ENCODE results near the gene ATP8A2. TPM values are rescaled to one million over a fixed set of nuclear protein-coding genes. Genes with fewer than 3 reads are reported as not detected.

Gene ATP8A2
- total RNA-seq: under 1 TPM; 0.92 to 0.94 TPM

DNA sequence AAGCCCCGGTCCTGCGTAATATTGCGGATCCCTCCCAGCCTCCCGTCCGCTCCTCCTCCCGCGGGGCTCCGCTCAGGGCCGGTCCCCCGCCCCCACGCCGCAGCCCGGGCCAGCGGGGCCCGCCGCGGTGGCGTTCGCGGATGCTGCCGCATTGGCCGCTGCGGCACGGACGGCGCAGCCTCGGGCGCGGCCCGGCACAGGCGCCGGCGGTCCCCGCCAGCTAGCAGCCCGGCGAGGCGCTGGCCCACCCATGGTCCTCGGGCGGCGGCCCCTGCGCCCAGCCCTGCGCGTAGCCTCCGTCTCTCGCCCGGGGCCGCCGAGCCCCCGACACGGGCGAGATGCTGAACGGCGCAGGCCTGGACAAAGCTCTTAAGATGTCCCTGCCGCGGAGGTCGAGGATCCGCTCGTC is at the start of gene ATP8A2:
Gene ATP8A2 (plus strand): TSS at position 100 of the 409 bp plus-strand sequence. CDS start 239 bp downstream, at position 339.
- H3K27me3 Mint-ChIP-seq: peaks cover 54% of the 10 kb centered on the region
- CTCF ChIA-PET: interaction anchor here (2.2 kb wide), 1 partner anchor 367 kb away, joined by 4 read pairs; no protein-coding TSS in a partner anchor
- TF ChIP-seq, protein P1, sequence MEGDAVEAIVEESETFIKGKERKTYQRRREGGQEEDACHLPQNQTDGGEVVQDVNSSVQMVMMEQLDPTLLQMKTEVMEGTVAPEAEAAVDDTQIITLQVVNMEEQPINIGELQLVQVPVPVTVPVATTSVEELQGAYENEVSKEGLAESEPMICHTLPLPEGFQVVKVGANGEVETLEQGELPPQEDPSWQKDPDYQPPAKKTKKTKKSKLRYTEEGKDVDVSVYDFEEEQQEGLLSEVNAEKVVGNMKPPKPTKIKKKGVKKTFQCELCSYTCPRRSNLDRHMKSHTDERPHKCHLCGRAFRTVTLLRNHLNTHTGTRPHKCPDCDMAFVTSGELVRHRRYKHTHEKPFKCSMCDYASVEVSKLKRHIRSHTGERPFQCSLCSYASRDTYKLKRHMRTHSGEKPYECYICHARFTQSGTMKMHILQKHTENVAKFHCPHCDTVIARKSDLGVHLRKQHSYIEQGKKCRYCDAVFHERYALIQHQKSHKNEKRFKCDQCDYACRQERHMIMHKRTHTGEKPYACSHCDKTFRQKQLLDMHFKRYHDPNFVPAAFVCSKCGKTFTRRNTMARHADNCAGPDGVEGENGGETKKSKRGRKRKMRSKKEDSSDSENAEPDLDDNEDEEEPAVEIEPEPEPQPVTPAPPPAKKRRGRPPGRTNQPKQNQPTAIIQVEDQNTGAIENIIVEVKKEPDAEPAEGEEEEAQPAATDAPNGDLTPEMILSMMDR (IDR thresholded peaks at IDR 0.05): no peak
- peak; percentile 17 for ATAC-seq
- no peak within 1 kb of the TSS for H3K27ac Mint-ChIP-seq
- intact Hi-C loops (cut with micrococcal nuclease): no loop called here
- no peaks in the 10 kb centered on the region for H3K9me3 Mint-ChIP-seq
- peak within 1 kb of the TSS; percentile 44 for H3K4me3 Mint-ChIP-seq
- H3K4me1 Mint-ChIP-seq (ENCODE audit: low read depth): peaks cover 5% of the 10 kb centered on the region
- POLR2A ChIA-PET: no interaction called here
- H3K36me3 Mint-ChIP-seq (ENCODE audit: low read depth): no peaks in the 10 kb centered on the region
- no peak for DNase-seq

DNA sequence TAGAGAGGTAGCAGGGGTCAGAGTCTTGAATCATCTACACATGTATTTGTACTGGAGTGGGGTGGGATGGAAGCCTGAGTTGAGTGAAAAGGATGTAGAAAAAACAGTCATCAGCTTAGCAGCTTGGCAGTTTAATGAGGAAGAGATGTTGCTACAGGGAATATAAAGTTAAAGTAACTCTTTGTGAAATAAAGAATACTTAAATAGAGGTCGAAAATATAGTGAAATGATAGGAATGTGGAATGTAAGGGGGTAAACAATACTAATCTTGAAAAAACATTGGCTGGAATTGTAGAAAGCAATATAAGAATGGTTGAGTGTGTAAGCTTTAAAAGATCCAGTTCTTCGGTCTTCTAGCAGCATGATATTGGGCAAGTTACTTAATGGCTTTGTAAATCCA is 47.7 kb upstream of the ATP8A2 start:
- H3K27ac Mint-ChIP-seq: peak overlapping the region; percentile 1
- POLR2A ChIA-PET: no interaction called here
- DNase-seq (no peak), ATAC-seq (no peak)
- H3K4me3 Mint-ChIP-seq: no peak overlapping the region
- CTCF ChIA-PET: no interaction called here
- intact Hi-C loops (cut with micrococcal nuclease): no loop called here
- H3K27me3 Mint-ChIP-seq: no peaks in the 10 kb centered on the region
- H3K36me3 Mint-ChIP-seq (ENCODE audit: low read depth): peaks cover 33% of the 10 kb centered on the region
- no peaks in the 10 kb centered on the region for H3K4me1 Mint-ChIP-seq (ENCODE audit: low read depth)
- H3K9me3 Mint-ChIP-seq: no peaks in the 10 kb centered on the region
- TF ChIP-seq, protein P1 (IDR thresholded peaks at IDR 0.05): no peak

GRCh38 chr13:25329706-25330105 is 42.1 kb upstream of the ATP8A2 start:
- Mint-ChIP-seq H3K9me3 (no peaks in the 10 kb centered on the region), H3K27me3 (no peaks in the 10 kb centered on the region), H3K36me3 (ENCODE audit: low read depth) (peaks cover 42% of the 10 kb centered on the region), H3K4me3 (no peak overlapping the region), H3K27ac (peak overlapping the region; percentile 17), H3K4me1 (ENCODE audit: low read depth) (no peaks in the 10 kb centered on the region)
- TF ChIP-seq, protein P1 (IDR thresholded peaks at IDR 0.05): no peak
- intact Hi-C loops (cut with micrococcal nuclease): no loop called here
- CTCF ChIA-PET: no interaction called here
- POLR2A ChIA-PET: no interaction called here
- no peak for ATAC-seq
- no peak for DNase-seq

- ChIA-PET POLR2A (no interaction called here), CTCF (no interaction called here)
- ATAC-seq: no peak
- H3K36me3 Mint-ChIP-seq (ENCODE audit: low read depth): peaks cover 40% of the 10 kb centered on the region
- no peaks in the 10 kb centered on the region for H3K9me3 Mint-ChIP-seq
- TF ChIP-seq, protein P1 (IDR thresholded peaks at IDR 0.05): no peak
- no peak overlapping the region for H3K4me3 Mint-ChIP-seq
- no peaks in the 10 kb centered on the region for H3K27me3 Mint-ChIP-seq
- no peaks in the 10 kb centered on the region for H3K4me1 Mint-ChIP-seq (ENCODE audit: low read depth)
- H3K27ac Mint-ChIP-seq: no peak overlapping the region
- intact Hi-C loops (cut with micrococcal nuclease): no loop called here
- no peak for DNase-seq
Measured at GRCh38 chr13:25330541-25330940, 41.2 kb upstream of the ATP8A2 start.

DNA sequence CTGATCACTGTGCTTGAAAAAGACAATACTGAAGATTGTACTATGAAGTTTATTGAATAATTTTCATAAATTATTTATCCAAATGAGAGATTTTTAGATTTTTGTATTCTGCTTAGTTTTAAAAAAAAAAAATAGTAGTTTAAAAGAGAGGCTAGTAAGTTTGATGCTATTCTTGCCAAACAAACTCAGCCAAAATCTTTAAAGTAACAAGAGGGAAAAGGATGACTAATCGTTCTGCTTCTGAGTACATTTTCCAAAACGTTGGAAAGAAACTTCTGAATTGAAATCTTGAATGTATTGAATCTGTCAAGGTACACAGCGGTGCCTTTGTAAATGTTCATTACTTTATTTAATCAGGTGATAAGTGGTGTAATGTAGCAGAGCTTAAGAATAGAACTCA is 35.9 kb upstream of the ATP8A2 start:
- POLR2A ChIA-PET: no interaction called here
- Mint-ChIP-seq H3K9me3 (no peaks in the 10 kb centered on the region), H3K27me3 (no peaks in the 10 kb centered on the region), H3K27ac (no peak overlapping the region), H3K4me1 (ENCODE audit: low read depth) (no peaks in the 10 kb centered on the region), H3K36me3 (ENCODE audit: low read depth) (peaks cover 28% of the 10 kb centered on the region), H3K4me3 (no peak overlapping the region)
- CTCF ChIA-PET: no interaction called here
- ATAC-seq (no peak), DNase-seq (no peak)
- intact Hi-C loops (cut with micrococcal nuclease): no loop called here
- TF ChIP-seq, protein P1 (IDR thresholded peaks at IDR 0.05): no peak
